Activated CD8-positive, alpha-beta memory T cell treated with anti-CD3 and anti-CD28 coated beads for 48 hours (primary cell): ENCODE measurements around the gene DCP1B.

Experiments used
- DNase-seq, 3 experiments: peaks; one replicate each; pipeline ENCODE4 v3.0.0-alpha.2; 2020; ENCODE audit warnings: low read depth in 2 of 3, low spot score in 2 of 3

The DCP1B gene

GRCh38 chr12:2004113-2004929, at the start of gene DCP1B:
Gene DCP1B, minus strand, starts transcription at chr12:2004457. Its CDS starts 26 bp downstream, at chr12:2004431.
- DNase-seq, result peak; percentile 75 to 88 (median 84)

DNA sequence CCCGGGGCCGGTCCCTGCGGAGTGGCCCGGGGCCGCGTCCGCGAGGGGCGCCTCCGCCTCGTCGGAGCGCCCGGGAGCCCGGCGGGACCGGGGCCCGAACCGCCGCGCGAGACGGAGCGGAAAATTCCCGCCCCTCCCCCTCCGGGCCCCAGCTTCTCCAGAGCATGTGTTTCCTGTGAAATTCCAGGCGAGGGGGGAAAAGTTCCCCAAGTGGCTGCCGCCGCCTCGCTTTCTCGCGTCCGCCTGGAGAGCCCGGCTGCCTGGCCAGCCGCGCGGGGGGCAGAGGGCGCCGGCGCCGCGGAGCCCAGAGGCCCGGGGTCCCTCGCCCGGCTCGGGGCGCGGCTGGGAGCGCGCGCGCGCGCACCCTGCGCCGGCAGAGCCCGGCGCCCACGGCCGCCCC, 49.4 kb upstream of the DCP1B start:
- DNase-seq, result no peak

- no peak for DNase-seq
Observed at GRCh38 chr12:2052826-2053678, 48.8 kb upstream of the DCP1B start, which contains the start of gene CACNA1C. Gene CACNA1C, plus strand, starts transcription at chr12:2052987. Its CDS starts 576 bp downstream, at chr12:2053563.

DNA sequence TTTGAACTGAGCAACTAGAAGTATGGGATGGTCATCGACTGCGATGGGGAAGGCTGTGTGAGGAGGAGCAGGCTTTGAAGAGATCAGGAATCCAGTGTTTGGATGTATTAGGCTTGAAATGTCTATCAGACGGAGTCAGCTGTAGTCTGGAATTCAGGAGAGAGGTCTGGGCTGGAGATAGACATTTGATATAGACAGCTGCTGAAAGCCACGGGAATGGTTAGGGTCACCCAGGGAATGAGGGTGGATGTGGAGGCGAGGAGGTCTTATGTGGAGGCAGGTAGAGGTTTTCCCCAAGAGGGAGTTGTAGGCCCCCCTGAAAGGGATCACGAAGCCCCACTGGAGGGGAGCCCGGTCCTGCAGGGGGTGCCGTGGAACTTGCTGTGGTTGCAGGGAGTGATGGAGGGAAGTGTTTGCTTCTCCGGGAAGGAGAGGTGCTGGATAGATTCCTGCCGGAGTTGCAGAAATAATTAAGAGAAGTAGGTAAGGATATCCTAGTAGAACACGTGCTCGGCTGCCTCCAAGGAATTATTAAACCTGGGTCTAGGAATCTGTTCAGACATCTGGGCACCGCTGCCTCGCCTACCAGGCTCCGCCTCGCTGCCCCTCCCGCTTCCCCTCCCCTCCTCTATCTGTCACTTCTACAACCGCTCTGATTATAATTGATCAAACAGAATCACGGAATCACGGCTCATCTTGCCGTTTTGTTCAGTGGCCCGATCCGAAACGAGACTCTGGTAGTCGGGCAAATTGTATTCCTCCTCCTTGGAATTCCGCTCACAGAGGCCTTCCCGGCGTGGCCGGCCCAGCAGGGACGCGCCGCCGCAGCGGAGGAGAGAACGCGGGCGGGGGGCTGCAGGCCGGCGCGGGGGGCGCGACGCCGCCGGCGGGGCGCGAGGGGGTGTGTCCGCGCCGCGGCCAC, 47.7 kb upstream of the DCP1B start:
- DNase-seq, result no peak

DNA sequence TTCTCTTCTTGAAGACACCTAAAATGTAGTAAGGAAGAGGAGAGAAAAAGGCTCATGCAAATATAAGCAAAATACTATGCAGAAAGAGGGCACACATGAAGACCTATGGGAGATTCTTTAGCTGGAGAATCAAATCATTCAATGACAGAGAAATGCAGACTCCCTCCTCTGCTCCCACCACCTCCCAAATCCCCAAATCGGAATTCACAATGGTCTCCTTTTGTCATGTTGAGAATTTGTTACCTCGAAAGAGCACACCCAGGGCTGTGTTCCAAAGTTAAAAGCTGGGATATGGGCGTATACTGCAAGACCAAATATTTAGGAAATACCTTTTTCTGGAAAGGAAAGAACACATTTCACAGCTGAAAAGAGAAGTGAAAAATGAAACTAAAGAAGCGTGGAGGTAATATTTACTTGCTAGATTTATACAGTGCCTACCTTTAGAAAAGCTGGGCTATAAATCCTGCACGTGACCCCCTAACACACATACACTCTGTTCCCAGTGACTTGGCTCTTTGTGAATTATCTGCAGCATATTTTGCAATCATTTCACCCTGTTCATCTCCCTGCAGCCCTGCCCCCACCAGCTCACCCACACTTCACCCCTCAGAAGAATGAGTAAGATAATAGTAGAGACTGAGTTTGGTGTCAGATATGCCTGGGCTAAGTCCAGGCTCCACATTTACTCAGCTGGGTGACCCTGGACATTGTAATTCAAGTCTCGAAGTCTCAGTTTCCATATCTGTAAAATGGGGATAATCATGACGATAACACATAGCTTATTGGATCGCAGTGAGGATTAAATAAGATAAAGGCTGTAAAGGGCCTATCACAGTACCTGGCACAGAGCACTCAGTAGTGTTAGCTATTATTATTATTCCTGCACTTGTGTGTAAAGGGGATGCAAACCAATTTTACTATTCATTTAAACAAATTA, 45.6 kb upstream of the DCP1B start:
- DNase-seq, result no peak

DNA sequence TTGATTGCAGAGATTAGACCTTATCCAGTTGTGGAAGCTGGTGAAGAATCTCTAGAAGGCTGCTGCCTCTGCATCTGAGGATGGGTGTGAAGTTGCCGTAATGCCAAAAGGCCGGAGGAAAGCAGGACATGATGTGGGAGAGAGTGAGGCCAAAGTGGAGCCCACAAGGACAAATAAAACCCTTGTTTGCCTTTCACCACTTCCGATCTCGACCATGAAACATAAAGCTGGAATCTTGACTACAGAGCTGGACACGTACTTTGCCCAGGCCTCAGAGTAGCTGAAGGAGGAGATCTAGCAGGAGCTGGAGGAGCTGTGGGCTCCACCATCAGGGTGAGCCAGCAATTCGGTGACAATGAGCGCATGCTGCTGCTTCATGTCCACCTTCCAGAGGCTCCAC, 43.5 kb upstream of the DCP1B start:
- no peak for DNase-seq

GRCh38 chr12:2046957-2047356, 42.7 kb upstream of the DCP1B start:
- no peak for DNase-seq

DNA sequence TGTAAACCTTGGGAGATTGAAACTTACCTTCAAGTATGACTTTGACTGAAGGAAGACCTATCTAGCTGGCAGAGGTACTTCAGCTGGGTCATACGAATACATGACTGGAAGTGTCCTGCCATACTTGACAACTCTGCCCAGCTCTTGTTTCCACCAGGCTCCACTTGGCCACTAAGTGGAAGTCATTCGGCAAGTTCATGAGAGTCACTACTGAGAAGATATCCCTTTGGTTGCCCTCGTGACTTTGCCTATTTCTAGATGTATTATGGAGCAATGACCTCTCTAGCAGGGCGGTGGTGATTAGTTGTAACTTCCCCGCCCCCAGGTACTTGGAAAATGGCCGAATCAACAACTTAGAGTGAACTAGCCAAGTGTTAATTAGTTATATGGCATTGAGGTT, 39.9 kb upstream of the DCP1B start:
- no peak for DNase-seq

DNA sequence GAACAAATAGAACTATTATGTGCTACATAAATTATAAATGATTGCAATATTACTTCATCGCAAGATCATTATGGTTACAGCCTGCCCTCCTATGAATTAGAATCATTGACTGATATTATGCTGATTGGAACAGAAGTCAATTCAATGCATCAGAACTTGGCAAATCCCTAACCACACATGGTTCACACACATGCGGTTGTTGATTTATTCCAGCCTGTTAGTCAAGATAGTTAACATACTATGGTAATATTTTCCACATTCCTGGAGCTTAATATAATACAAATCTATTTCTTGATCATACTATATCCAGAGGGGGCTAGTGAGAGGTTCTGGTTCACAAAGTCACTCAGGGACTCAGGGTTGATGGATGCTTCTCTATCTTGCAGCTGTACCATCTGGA, 38.8 kb upstream of the DCP1B start:
- DNase-seq, result no peak

DNA sequence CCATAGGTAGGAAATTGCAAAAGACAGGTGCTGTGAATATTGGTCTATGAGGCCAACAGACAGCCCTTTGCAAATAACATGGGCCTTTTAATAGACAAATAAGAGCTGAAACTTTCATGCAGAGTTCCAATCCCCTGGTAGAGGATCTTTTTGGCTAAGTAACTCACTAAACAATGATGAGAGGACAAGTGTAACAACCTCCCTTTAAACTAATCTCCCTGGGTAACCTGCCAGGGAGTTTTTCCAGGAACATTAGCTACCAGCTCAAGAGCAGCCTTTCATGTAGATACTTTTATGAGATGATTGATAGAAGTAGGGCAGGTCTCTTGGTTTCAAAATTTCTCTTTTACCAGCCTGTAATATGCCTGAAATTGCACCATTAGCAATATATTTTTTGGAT, 34.8 kb upstream of the DCP1B start:
- no peak for DNase-seq

GRCh38 chr12:2035431-2036055, 31.3 kb upstream of the DCP1B start:
- DNase-seq, result no peak

GRCh38 chr12:2034633-2035430, 30.6 kb upstream of the DCP1B start:
- peak; percentile 63 to 76 (median 72) for DNase-seq

- no peak for DNase-seq
Observed at GRCh38 chr12:2032506-2032905, 28.2 kb upstream of the DCP1B start.

DNA sequence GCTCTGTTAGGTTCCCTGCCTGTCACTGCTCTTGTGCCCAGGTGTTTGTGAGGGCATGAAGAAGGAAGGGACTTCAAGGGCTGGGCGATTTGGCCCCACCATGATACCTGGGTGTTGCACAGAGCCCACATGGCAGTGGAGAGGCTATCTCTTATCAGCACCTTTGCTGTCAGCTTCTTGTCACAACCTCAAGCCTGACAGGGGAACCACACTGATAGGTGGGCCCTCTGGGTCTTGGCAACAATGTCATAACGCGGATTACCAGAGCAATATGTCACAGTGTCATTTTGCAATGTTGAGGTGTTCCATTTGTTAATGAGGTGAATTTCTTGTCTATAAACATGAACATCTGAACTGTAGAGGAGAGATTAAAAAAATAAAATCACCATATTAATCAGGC, 25.6 kb upstream of the DCP1B start:
- DNase-seq, result no peak

GRCh38 chr12:2027351-2027750, 23.1 kb upstream of the DCP1B start:
- no peak for DNase-seq

DNA sequence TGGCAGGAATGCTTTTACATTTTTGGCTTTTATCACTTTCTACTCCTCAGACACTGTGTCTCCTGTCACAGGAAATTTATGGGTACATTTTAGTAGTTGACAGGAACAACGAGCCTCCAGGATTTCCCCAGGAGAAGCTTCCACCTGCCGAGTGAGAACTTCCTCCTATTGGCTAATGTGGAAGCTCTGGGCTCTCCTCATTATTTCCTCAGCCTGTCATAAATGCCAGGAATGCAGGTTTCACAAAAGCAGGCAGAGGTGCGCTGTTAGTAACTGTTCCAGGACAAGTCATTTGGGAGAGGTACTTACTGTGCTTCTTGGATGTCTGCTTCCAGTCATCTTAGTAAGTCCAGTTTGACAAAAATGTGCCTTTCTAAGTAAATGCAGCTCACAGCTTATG, 19.1 kb upstream of the DCP1B start:
- DNase-seq, result no peak

GRCh38 chr12:2020511-2020910, 16.3 kb upstream of the DCP1B start:
- DNase-seq, result no peak

GRCh38 chr12:2019126-2019525, 14.9 kb upstream of the DCP1B start:
- no peak for DNase-seq

DNA sequence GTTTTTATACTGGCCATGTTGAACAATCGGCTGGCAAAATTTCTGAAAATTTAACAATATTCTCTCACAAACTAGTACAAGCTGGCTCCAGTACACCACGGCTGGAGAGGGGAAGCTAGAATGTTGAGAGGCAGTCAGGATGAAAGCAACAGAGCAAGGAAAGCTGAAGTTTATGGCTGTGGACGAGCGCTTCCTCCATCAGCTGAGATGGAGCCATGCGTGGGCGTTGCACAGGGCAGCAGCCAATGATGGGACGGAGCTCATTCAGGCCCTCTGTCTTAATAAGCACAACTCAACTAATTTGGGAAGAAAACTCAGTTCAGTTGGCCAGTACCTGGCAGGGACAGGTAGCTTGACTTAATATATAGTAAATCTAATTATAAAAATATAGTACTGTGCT, 14.1 kb upstream of the DCP1B start:
- DNase-seq, result no peak
